GM12865 (cell line): Measurements from ENCODE around the gene PLCB1.

ENCODE experiments used
- DNase-seq: peaks from one replicate; pipeline ENCODE4 v3.0.0; 2010; ENCODE audit warnings: low read depth
- H3K4me3 ChIP-seq: 2 replicates; pipeline ENCODE4 v1.5.1; 2011; ENCODE audit warnings: mild to moderate bottlenecking, low read depth, low read length, control low read depth
- TF ChIP-seq, protein P1 (sequence below): IDR thresholded peaks from 2 replicates; pipeline ENCODE4 v1.5.1; 2011; ENCODE audit warnings: low read length, control low read depth, low read depth, inconsistent platforms; ENCODE audit not compliant: insufficient read depth; ENCODE audit errors: missing control alignments

Gene PLCB1

DNA sequence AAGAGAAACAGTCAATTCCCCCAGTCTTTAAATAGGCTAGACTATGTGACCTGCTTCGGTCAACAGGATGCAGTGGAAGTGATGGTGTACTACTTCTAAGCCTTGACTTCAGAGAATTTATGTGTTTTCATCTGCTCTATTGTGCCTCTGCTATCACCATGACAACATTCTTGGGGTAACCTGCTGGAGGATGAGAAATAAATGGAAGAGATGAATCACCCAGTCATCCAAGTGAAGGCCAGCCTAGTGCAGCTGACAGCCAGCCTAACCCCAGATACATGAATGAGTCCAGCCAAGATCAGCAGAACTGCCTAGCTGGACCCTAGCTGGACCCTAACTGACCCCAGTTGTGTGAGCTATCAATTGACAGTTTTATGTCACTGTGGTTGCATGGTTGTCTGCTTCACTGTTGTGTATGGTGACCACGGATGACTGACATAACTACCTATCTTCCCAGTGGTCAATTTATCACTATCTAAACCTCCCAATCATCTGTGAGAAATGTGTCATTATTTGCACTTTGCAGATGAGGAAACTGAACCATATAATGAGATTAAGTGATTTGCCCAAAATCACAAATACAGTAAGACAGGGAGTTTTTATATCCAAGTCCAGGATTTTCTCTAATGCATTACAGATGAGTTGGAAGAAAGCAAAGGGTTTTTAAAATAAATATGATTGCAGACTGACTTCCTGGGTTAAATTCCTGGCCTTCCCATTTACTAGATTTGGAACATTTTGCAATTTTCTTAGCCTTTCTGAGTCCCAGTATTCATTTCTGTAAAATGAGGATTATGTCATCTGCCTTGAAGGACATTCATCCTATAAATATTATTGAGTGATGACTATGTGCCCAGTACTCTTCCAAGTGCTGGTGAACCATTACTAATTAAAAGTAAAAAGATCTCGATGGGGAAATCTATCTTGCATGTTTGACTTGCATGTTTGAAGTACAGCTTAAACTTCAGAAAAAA, 800.4 kb downstream of the PLCB1 start:
- TF ChIP-seq, protein P1, sequence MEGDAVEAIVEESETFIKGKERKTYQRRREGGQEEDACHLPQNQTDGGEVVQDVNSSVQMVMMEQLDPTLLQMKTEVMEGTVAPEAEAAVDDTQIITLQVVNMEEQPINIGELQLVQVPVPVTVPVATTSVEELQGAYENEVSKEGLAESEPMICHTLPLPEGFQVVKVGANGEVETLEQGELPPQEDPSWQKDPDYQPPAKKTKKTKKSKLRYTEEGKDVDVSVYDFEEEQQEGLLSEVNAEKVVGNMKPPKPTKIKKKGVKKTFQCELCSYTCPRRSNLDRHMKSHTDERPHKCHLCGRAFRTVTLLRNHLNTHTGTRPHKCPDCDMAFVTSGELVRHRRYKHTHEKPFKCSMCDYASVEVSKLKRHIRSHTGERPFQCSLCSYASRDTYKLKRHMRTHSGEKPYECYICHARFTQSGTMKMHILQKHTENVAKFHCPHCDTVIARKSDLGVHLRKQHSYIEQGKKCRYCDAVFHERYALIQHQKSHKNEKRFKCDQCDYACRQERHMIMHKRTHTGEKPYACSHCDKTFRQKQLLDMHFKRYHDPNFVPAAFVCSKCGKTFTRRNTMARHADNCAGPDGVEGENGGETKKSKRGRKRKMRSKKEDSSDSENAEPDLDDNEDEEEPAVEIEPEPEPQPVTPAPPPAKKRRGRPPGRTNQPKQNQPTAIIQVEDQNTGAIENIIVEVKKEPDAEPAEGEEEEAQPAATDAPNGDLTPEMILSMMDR, result no peak
- no peak for DNase-seq
- H3K4me3 ChIP-seq, result no peak overlapping the region

DNA sequence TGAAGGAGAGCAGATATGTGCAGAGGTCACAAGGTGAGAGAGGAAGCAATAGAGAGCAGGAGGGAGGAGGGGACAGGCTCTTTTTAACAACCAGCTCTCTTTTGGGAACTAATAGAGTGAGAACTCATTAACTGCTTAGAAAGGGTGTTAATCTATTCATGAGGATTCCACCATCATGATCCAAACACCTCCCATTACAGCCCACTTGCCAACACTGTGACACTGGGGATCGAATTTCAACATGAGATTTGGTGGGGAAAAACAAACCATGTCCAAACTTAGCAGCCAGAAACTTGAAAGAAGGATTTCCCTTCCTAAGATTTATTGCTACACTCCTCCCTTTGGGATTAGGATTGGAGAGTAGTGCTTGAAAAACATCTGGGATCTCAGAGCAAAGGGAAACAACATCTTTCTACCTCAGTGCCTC, 801.3 kb downstream of the PLCB1 start:
- no peak for DNase-seq
- TF ChIP-seq, protein P1, result no peak
- H3K4me3 ChIP-seq, result no peak overlapping the region

DNA sequence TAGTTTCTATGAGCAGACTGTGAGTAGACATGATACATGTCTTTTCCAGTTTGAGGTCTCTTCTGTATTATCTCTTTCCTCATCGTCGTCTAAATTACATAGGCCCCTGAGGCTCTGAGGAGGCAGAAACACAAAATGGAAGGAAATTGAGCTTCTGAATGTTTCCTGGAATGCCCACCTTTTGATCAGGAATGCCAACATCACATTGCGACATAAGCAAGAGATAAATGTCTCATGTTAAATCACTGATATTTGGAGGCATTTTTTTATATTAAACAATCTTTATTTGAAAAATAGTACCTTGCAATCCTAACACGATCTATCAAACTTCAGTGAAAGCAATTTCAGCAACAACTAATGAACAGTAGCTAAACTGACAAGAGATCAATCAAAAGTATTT, 802.3 kb downstream of the PLCB1 start:
- H3K4me3 ChIP-seq, result no peak overlapping the region
- DNase-seq, result no peak
- TF ChIP-seq, protein P1, result no peak
